Keratinocyte (primary cell): ENCODE results near the gene CLEC2D. TPM values are rescaled to one million over a fixed set of nuclear protein-coding genes. Genes with fewer than 3 reads are reported as not detected.
"Not testable (repeated sequence)": the region's sequence is repeated elsewhere in the genome, so short reads cannot be mapped to it uniquely, and the experiment has no call there.

Source experiments
- DNase-seq: peaks from one replicate; pipeline ENCODE4 v3.0.0-alpha.2; 2011; ENCODE audit warnings: low read depth, missing footprints, low spot score
- FAIRE-seq: peaks from 2 replicates; lab custom pipeline; 2011; peaks lifted over from hg19 to GRCh38; lab: Jason Lieb, UNC
- H2AFZ ChIP-seq: 2 replicates; pipeline ENCODE4 v1.6.0; 2012; ENCODE audit warnings: low read length, control low read depth, inconsistent platforms; ENCODE audit not compliant: control insufficient read depth
- H3K27ac ChIP-seq: 2 replicates; pipeline ENCODE4 v1.5.1; 2011; ENCODE audit warnings: low read length; ENCODE audit not compliant: control insufficient read depth, insufficient read depth
- H3K27me3 ChIP-seq: 3 replicates; pipeline ENCODE4 v1.6.0; 2011; ENCODE audit warnings: low read length; ENCODE audit not compliant: control insufficient read depth, insufficient read depth; ENCODE audit errors: extremely low read depth
- H3K36me3 ChIP-seq, 2 experiments: 2 replicates in 1 of 2; 3 replicates in 1 of 2; pipeline ENCODE4 v1.5.1; 2011; ENCODE audit warnings: low read length in 2 of 2, mild to moderate bottlenecking in 1 of 2; ENCODE audit not compliant: control insufficient read depth in 2 of 2, insufficient read depth in 2 of 2; ENCODE audit errors: extremely low read depth in 1 of 2
- H3K4me1 ChIP-seq: 3 replicates; pipeline ENCODE4 v1.5.1; 2011; ENCODE audit warnings: low read length; ENCODE audit not compliant: control insufficient read depth, insufficient read depth; ENCODE audit errors: extremely low read depth
- H3K4me2 ChIP-seq: 3 replicates; pipeline ENCODE4 v1.6.0; 2011; ENCODE audit warnings: low read depth, low read length; ENCODE audit not compliant: control insufficient read depth, insufficient read depth; ENCODE audit errors: extremely low read depth
- H3K4me3 ChIP-seq, 3 experiments: fragments of 200-600 bp in 1 of 3; sonication (generic) in 1 of 3; 2 replicates in 2 of 3; 3 replicates in 1 of 3; pipeline ENCODE4 v1.5.1; 2011 to 2016; ENCODE audit warnings: low read length in 3 of 3, mild to moderate bottlenecking in 3 of 3, control low read depth in 2 of 3, inconsistent platforms in 1 of 3, low read depth in 1 of 3, mixed read lengths in 1 of 3, mixed run types in 1 of 3, moderate library complexity in 1 of 3; ENCODE audit not compliant: control insufficient read depth in 2 of 3, insufficient read depth in 2 of 3; ENCODE audit errors: extremely low read depth in 1 of 3
- H3K79me2 ChIP-seq: 2 replicates; pipeline ENCODE4 v1.6.0; 2012; ENCODE audit warnings: low read length; ENCODE audit not compliant: control insufficient read depth, insufficient read depth
- H3K9ac ChIP-seq: 3 replicates; pipeline ENCODE4 v1.6.0; 2011; ENCODE audit warnings: low read length; ENCODE audit not compliant: control insufficient read depth, insufficient read depth; ENCODE audit errors: extremely low read depth
- H3K9me1 ChIP-seq: 3 replicates; pipeline ENCODE4 v1.6.0; 2011; ENCODE audit warnings: low read length; ENCODE audit not compliant: control insufficient read depth, insufficient read depth; ENCODE audit errors: extremely low read depth
- H3K9me3 ChIP-seq: 2 replicates; pipeline ENCODE4 v1.5.1; 2012; ENCODE audit warnings: low read depth, low read length; ENCODE audit not compliant: control insufficient read depth
- H4K20me1 ChIP-seq: 3 replicates; pipeline ENCODE4 v1.6.0; 2011; ENCODE audit warnings: low read length; ENCODE audit not compliant: control insufficient read depth, insufficient read depth; ENCODE audit errors: extremely low read depth
- EZH2 ChIP-seq: IDR thresholded peaks from one replicate; pipeline ENCODE4 v1.6.1; 2012; ENCODE audit warnings: inconsistent platforms, mild to moderate bottlenecking, low read length, moderate library complexity
- dilution Hi-C: fragments of 300-500 bp; cut with MboI; formaldehyde crosslinking; loops from one replicate; pipeline ENCODE4 v1.7.0; 2020; ENCODE audit warnings: low sequenced_read_pairs; ENCODE audit not compliant: extremely low pct_ligation_motif_present
- polyA plus RNA-seq, 5 experiments: library from polyadenylated mRNA; depleted of rRNA in 3 of 5; stranded (reverse) in 3 of 5; stranded (forward) in 1 of 5; unstranded in 1 of 5; fragments of >200 nt; gene quantifications; 1 replicate in 1 of 5; 2 replicates in 3 of 5; 3 replicates in 1 of 5; pipeline versions ENCODE4 v1.2.1 to v1.2.3, GENCODE V29; 2011 to 2012; ENCODE audit warnings: missing spikeins in 2 of 5, low read depth in 1 of 5, low replicate concordance in 1 of 5
- TF ChIP-seq, protein P1 (sequence below), 3 experiments: IDR thresholded peaks in 1 of 3; conservative IDR thresholded peaks in 1 of 3; optimal IDR thresholded peaks in 1 of 3; 2 replicates in 2 of 3; 3 replicates in 1 of 3; pipeline versions ENCODE3 to v1.5.1; 2011; ENCODE audit warnings: low read length in 3 of 3, mild to moderate bottlenecking in 3 of 3, moderate library complexity in 2 of 3, control low read depth in 1 of 3, inconsistent platforms in 1 of 3; ENCODE audit not compliant: insufficient read depth in 2 of 3; ENCODE audit errors: extremely low read depth in 1 of 3

Gene CLEC2D
- polyA plus RNA-seq, 1 donor (not counting 4 experiments of a cell fraction or from before 2014, with no cell fraction given) = 2.3 TPM

DNA sequence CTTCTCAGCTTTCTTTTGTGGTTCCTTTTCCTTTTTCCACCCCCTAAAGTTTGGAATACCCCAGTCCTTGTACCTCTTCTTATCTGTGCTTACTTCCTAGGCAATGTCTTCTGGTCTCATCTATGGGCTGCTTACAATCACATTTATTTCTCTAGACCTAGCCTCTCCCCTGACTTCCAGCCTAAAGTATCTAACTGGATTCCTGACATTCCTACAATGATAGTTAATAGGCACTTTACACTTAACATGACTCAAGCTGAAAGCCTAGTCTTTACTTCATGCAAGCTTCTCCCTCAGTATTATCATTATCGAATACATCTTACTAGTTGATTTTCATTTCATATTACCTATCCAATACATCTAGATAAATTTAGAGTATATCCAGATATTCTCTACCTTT is 42.2 kb downstream of the CLEC2D start:
- no peak overlapping the region for H3K9ac ChIP-seq
- H3K4me1 ChIP-seq = no peaks in the 10 kb centered on the region
- dilution Hi-C loops = no loop called here
- TF ChIP-seq EZH2 = no peak
- TF ChIP-seq, protein P1, sequence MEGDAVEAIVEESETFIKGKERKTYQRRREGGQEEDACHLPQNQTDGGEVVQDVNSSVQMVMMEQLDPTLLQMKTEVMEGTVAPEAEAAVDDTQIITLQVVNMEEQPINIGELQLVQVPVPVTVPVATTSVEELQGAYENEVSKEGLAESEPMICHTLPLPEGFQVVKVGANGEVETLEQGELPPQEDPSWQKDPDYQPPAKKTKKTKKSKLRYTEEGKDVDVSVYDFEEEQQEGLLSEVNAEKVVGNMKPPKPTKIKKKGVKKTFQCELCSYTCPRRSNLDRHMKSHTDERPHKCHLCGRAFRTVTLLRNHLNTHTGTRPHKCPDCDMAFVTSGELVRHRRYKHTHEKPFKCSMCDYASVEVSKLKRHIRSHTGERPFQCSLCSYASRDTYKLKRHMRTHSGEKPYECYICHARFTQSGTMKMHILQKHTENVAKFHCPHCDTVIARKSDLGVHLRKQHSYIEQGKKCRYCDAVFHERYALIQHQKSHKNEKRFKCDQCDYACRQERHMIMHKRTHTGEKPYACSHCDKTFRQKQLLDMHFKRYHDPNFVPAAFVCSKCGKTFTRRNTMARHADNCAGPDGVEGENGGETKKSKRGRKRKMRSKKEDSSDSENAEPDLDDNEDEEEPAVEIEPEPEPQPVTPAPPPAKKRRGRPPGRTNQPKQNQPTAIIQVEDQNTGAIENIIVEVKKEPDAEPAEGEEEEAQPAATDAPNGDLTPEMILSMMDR (optimal IDR thresholded peaks at IDR 0.05 in 1 of 3, IDR thresholded peaks at IDR 0.05 in 1 of 3, conservative IDR thresholded peaks at IDR 0.05 in 1 of 3; ENCODE audit: extremely low read depth in 1 of 3, insufficient read depth in 2 of 3, low read length in 3 of 3) = no peak
- H3K4me3 ChIP-seq = no peak overlapping the region
- H3K9me1 ChIP-seq = no peaks in the 10 kb centered on the region
- H3K27me3 ChIP-seq = no peaks in the 10 kb centered on the region
- no peaks in the 10 kb centered on the region for H3K79me2 ChIP-seq
- H2AFZ ChIP-seq = no peak overlapping the region
- no peaks in the 10 kb centered on the region for H3K9me3 ChIP-seq
- no peak for DNase-seq
- H3K4me2 ChIP-seq = no peak overlapping the region
- no peak for FAIRE-seq
- no peaks in the 10 kb centered on the region for H4K20me1 ChIP-seq
- H3K36me3 ChIP-seq = no peaks in the 10 kb centered on the region
- H3K27ac ChIP-seq = no peak overlapping the region

DNA sequence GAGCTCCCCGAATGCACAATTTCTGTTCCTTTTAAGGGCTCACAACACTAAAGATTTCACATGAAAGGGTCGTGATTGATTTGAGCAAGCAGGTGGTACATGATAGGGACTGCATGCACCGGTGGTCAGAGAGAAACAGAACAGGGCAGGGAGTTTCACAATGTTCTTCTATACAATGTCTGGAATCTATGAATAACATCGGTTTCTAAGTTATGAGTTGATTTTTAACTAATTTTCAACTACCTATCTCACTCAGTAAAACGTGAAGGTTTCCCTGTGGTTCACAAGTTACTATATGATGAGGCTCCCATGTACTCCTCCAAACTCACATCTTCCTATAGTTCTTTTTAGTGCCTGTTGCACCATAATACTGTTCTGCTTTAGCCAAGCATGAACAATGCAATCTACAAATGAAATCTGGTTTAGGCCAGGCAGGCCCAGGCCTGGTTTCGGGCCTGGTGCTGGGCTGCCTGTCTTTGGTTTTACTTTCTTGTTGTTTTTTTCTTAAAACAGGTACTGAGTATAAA is 43.6 kb downstream of the CLEC2D start:
- H3K27ac ChIP-seq, H4K20me1 ChIP-seq, H3K36me3 ChIP-seq, DNase-seq, H3K4me2 ChIP-seq, H3K79me2 ChIP-seq, FAIRE-seq, H3K4me1 ChIP-seq, H3K4me3 ChIP-seq, H2AFZ ChIP-seq, H3K9ac ChIP-seq, H3K27me3 ChIP-seq, dilution Hi-C loops, H3K9me1 ChIP-seq, H3K9me3 ChIP-seq: not testable (repeated sequence)
